H9 (cell line): ENCODE data around the gene CPNE8. TPM values are rescaled to one million over a fixed set of nuclear protein-coding genes. Genes with fewer than 3 reads are reported as not detected.

Experiments used
- DNase-seq: peaks from one replicate; pipeline ENCODE4 v3.0.0-alpha.2; 2017
- H2AFZ ChIP-seq: one replicate; pipeline ENCODE4 v1.6.1; 2013; ENCODE audit warnings: mild to moderate bottlenecking, low read length, control low read depth, moderate library complexity
- H2AK5ac ChIP-seq: 2 replicates; pipeline ENCODE4 v1.6.1; 2013; ENCODE audit warnings: low read length, control low read depth, mixed read lengths; ENCODE audit not compliant: insufficient read length
- H2BK120ac ChIP-seq: one replicate; pipeline ENCODE4 v1.6.1; 2013; ENCODE audit warnings: low read depth, mild to moderate bottlenecking, low read length, control low read depth, inconsistent platforms; ENCODE audit not compliant: poor library complexity, severe bottlenecking
- H2BK12ac ChIP-seq: 2 replicates; pipeline ENCODE4 v1.6.1; 2013; ENCODE audit warnings: low read length, control low read depth, mixed read lengths, low read depth; ENCODE audit not compliant: insufficient read length
- H2BK15ac ChIP-seq: 2 replicates; pipeline ENCODE4 v1.6.1; 2013; ENCODE audit warnings: low read depth, low read length, control low read depth
- H2BK20ac ChIP-seq: one replicate; pipeline ENCODE4 v1.6.1; 2013; ENCODE audit warnings: low read depth, mild to moderate bottlenecking, low read length, control low read depth, inconsistent platforms; ENCODE audit not compliant: poor library complexity, severe bottlenecking
- H2BK5ac ChIP-seq: 2 replicates; pipeline ENCODE4 v1.6.1; 2013; ENCODE audit warnings: low read length, control low read depth, mixed read lengths; ENCODE audit not compliant: insufficient read length
- H3K14ac ChIP-seq: 2 replicates; pipeline ENCODE4 v1.6.1; 2013; ENCODE audit warnings: low read length, control low read depth; ENCODE audit not compliant: insufficient read depth
- H3K18ac ChIP-seq: 2 replicates; pipeline ENCODE4 v1.6.1; 2013; ENCODE audit warnings: low read depth, mild to moderate bottlenecking, mixed read lengths, low read length, control low read depth; ENCODE audit not compliant: insufficient read length
- H3K23ac ChIP-seq: 2 replicates; pipeline ENCODE4 v1.6.1; 2013; ENCODE audit warnings: low read length, control low read depth, mixed read lengths, low read depth; ENCODE audit not compliant: insufficient read length
- H3K23me2 ChIP-seq: 2 replicates; pipeline ENCODE4 v1.6.1; 2013; ENCODE audit warnings: low read depth, mild to moderate bottlenecking, mixed read lengths, low read length, control low read depth; ENCODE audit not compliant: insufficient read length, poor library complexity, severe bottlenecking
- H3K27ac ChIP-seq: 2 replicates; pipeline ENCODE4 v1.5.1; 2013; ENCODE audit warnings: low read length, control low read depth, mixed read lengths, low read depth; ENCODE audit not compliant: insufficient read length
- H3K27me3 ChIP-seq: 2 replicates; pipeline ENCODE4 v1.6.1; 2013; ENCODE audit warnings: low read length, control low read depth, inconsistent platforms; ENCODE audit not compliant: insufficient read depth
- H3K4ac ChIP-seq: 2 replicates; pipeline ENCODE4 v1.6.1; 2013; ENCODE audit warnings: low read depth, mild to moderate bottlenecking, control low read depth, inconsistent platforms, low read length, moderate library complexity
- H3K4me1 ChIP-seq: 2 replicates; pipeline ENCODE4 v1.6.1; 2013; ENCODE audit warnings: low read length, control low read depth, inconsistent platforms; ENCODE audit not compliant: insufficient read depth
- H3K4me2 ChIP-seq: 2 replicates; pipeline ENCODE4 v1.6.1; 2013; ENCODE audit warnings: low read length, control low read depth, mixed read lengths; ENCODE audit not compliant: insufficient read length, insufficient read depth
- H3K56ac ChIP-seq: 2 replicates; pipeline ENCODE4 v1.6.1; 2013; ENCODE audit warnings: low read depth, mild to moderate bottlenecking, mixed read lengths, low read length, control low read depth; ENCODE audit not compliant: insufficient read length
- H3K79me1 ChIP-seq: 2 replicates; pipeline ENCODE4 v1.6.1; 2013; ENCODE audit warnings: low read depth, mild to moderate bottlenecking, moderate library complexity, low read length, control low read depth, inconsistent platforms; ENCODE audit not compliant: insufficient read depth, poor library complexity, severe bottlenecking
- H3K79me2 ChIP-seq: 2 replicates; pipeline ENCODE4 v1.6.1; 2013; ENCODE audit warnings: low read length, control low read depth, inconsistent platforms; ENCODE audit not compliant: insufficient read depth
- H3K9ac ChIP-seq: 2 replicates; pipeline ENCODE4 v1.6.1; 2013; ENCODE audit warnings: low read length, control low read depth, mixed read lengths; ENCODE audit not compliant: insufficient read length; ENCODE audit errors: extremely low read depth
- H3K9me3 ChIP-seq: one replicate; pipeline ENCODE4 v1.6.1; 2013; ENCODE audit warnings: low read depth, low read length, inconsistent platforms; ENCODE audit not compliant: control insufficient read depth
- H3T11ph ChIP-seq: one replicate; pipeline ENCODE4 v1.6.1; 2013; ENCODE audit warnings: mild to moderate bottlenecking, low read length, control low read depth, inconsistent platforms
- H4K20me1 ChIP-seq: one replicate; pipeline ENCODE4 v1.6.1; 2013; ENCODE audit not compliant: control insufficient read depth, insufficient read length, insufficient read depth
- H4K5ac ChIP-seq: 2 replicates; pipeline ENCODE4 v1.6.1; 2013; ENCODE audit warnings: low read depth, mild to moderate bottlenecking, mixed read lengths, low read length, control low read depth; ENCODE audit not compliant: insufficient read length
- H4K8ac ChIP-seq: replicated peaks from 2 replicates; pipeline ENCODE4 v1.6.1; 2013; ENCODE audit warnings: low read length, control low read depth, mixed read lengths, low read depth; ENCODE audit not compliant: insufficient read length
- H4K91ac ChIP-seq: 2 replicates; pipeline ENCODE4 v1.6.1; 2013; ENCODE audit warnings: low read depth, mild to moderate bottlenecking, moderate library complexity, mixed read lengths, low read length, control low read depth; ENCODE audit not compliant: insufficient read length
- H3K27ac Mint-ChIP-seq, 3 experiments: 2 replicates in 2 of 3; 3 replicates in 1 of 3; pipeline ENCODE4 v1.8.0; 2020 to 2021; ENCODE audit warnings: mixed read lengths in 3 of 3, mild to moderate bottlenecking in 1 of 3, moderate library complexity in 1 of 3
- H3K27me3 Mint-ChIP-seq: 2 replicates; pipeline ENCODE4 v1.8.0; 2021; ENCODE audit warnings: low read depth, mild to moderate bottlenecking, moderate library complexity, mixed read lengths
- H3K36me3 Mint-ChIP-seq, 3 experiments: 2 replicates in 2 of 3; 3 replicates in 1 of 3; pipeline ENCODE4 v1.8.0; 2020 to 2021; ENCODE audit warnings: low read depth in 3 of 3, mixed read lengths in 3 of 3; ENCODE audit not compliant: insufficient read depth in 1 of 3
- H3K4me1 Mint-ChIP-seq, 2 experiments: 2 replicates each; pipeline ENCODE4 v1.8.0; 2020; ENCODE audit warnings: mixed read lengths in 2 of 2
- H3K4me3 Mint-ChIP-seq, 2 experiments: 2 replicates in 1 of 2; 3 replicates in 1 of 2; pipeline ENCODE4 v1.8.0; 2020 to 2021; ENCODE audit warnings: mild to moderate bottlenecking in 2 of 2, mixed read lengths in 2 of 2, moderate library complexity in 1 of 2
- H3K9me3 Mint-ChIP-seq, 2 experiments: 2 replicates in 1 of 2; 3 replicates in 1 of 2; pipeline ENCODE4 v1.8.0; 2020; ENCODE audit warnings: mild to moderate bottlenecking in 2 of 2, mixed read lengths in 2 of 2, moderate library complexity in 1 of 2
- CTCF ChIP-seq: fragments of 200-600 bp; sonication (generic); conservative IDR thresholded peaks from 3 replicates; pipeline ENCODE4 v1.8.0; 2021; ENCODE audit warnings: antibody characterized with exemption, mild to moderate bottlenecking
- total RNA-seq: library from RNA; stranded (reverse); gene quantifications from 2 replicates; pipeline ENCODE4 v1.2.1, GENCODE V29; 2021

Gene CPNE8
- total RNA-seq, 1 experiment from 2014 or later: 1.9 TPM

GRCh38 chr12:38782359-38782758, 123.0 kb downstream of the CPNE8 start:
- Histone ChIP-seq H4K91ac (no peak overlapping the region), H3K79me2 (no peaks in the 10 kb centered on the region), H3K27ac (no peak overlapping the region), H3K56ac (no peak overlapping the region), H3K4ac (no peak overlapping the region), H2AFZ (no peak overlapping the region), H2BK120ac (no peak overlapping the region), H4K8ac (no peak overlapping the region), H2BK20ac (no peak overlapping the region), H4K5ac (no peak overlapping the region), H2BK5ac (no peak overlapping the region), H3K23me2 (no peaks in the 10 kb centered on the region), H2BK15ac (no peak overlapping the region), H3K9ac (no peak overlapping the region), H2BK12ac (no peak overlapping the region), H2AK5ac (no peak overlapping the region), H3T11ph (peak overlapping the region; percentile 76), H3K18ac (no peak overlapping the region), H3K4me1 (no peaks in the 10 kb centered on the region; the same call in 1 of the 2 replicates), H3K27me3 (no peaks in the 10 kb centered on the region), H3K14ac (no peak overlapping the region), H3K9me3 (no peaks in the 10 kb centered on the region), H3K79me1 (no peaks in the 10 kb centered on the region), H3K23ac (no peak overlapping the region), H4K20me1 (no peaks in the 10 kb centered on the region), H3K4me2 (no peak overlapping the region)
- Mint-ChIP-seq H3K9me3 (peaks cover 11 to 12% of the 10 kb centered on the region in 2 experiments; a peak in 4 of 5 replicates), H3K27ac (no peak overlapping the region), H3K4me3 (no peak overlapping the region), H3K4me1 (peaks cover 8% of the 10 kb centered on the region in 2 experiments), H3K27me3 (no peaks in the 10 kb centered on the region), H3K36me3 (peaks cover 6 to 23% (median 6%) of the 10 kb centered on the region in 3 experiments; a peak in 6 of 7 replicates)
- no peak for DNase-seq
- TF ChIP-seq CTCF: no peak
